Lower leg skin (tissue), 4 donors: ENCODE data around the gene ZBED4. TPM values are rescaled to one million over a fixed set of nuclear protein-coding genes. Genes with fewer than 3 reads are reported as not detected.
"Not testable (repeated sequence)": the region's sequence is repeated elsewhere in the genome, so short reads cannot be mapped to it uniquely, and the experiment has no call there.

Experiments
- DNase-seq, 2 donors: peaks; one replicate each; pipeline ENCODE4 v3.0.0-alpha.2; 2019; ENCODE audit warnings: low spot score in 2 of 2
- H3K4me3 ChIP-seq: fragments of 200-600 bp; sonication (generic); 2 replicates; pipeline ENCODE4 v1.5.1; 2017; ENCODE audit warnings: mild to moderate bottlenecking, low read depth; ENCODE audit not compliant: poor library complexity, severe bottlenecking
- CTCF ChIP-seq, 3 donors: fragments of 450-650 bp; IDR thresholded peaks; one replicate each; pipeline ENCODE4 v1.5.1; 2016; ENCODE audit warnings: antibody characterized with exemption in 3 of 3, mild to moderate bottlenecking in 3 of 3, moderate library complexity in 2 of 3
- POLR2A ChIP-seq, 2 donors: fragments of 450-650 bp; IDR thresholded peaks; one replicate each; pipeline ENCODE4 v1.6.1; 2016 to 2017; ENCODE audit warnings: antibody characterized with exemption in 2 of 2, mild to moderate bottlenecking in 1 of 2, moderate library complexity in 1 of 2
- WGBS, 2 donors: methylation state at CpG; one replicate each; pipeline ENCODE4 v1.1.5; 2018; 5-methylcytosine and 5-hydroxymethylcytosine counted together
- intact Hi-C: fragments of 100-400 bp; cut with DNase I; formaldehyde crosslinking; loops from one replicate; pipeline ENCODE4 v1.15.0; 2023; ENCODE audit warnings: low total_unique reads
- total RNA-seq, 4 donors: library from RNA; depleted of rRNA; stranded (reverse); fragments of >200 nt; gene quantifications; one replicate each; pipeline ENCODE4 v1.1.0, GENCODE V29; 2016

The ZBED4 gene
- total RNA-seq, 4 donors from 2014 or later, result 8.6 to 11.6 (median 9.6) TPM

GRCh38 chr22:49817359-49817758 lies 36.3 kb upstream of the ZBED4 start:
- H3K4me3 ChIP-seq, result no peak overlapping the region
- intact Hi-C loops, result no loop called here
- no peak for DNase-seq
- 87 to 89% methylated on average over 3 of the region's 3 CpGs for WGBS, 2 donors
- TF ChIP-seq CTCF (IDR thresholded peaks at IDR 0.05) (no peak), POLR2A (IDR thresholded peaks at IDR 0.05) (no peak)

GRCh38 chr22:49820984-49821383 lies 32.7 kb upstream of the ZBED4 start:
- intact Hi-C loops, result no loop called here
- TF ChIP-seq CTCF (IDR thresholded peaks at IDR 0.05) (no peak), POLR2A (IDR thresholded peaks at IDR 0.05) (no peak)
- no peak for DNase-seq
- 80 to 82% methylated on average over 7 of the region's 7 CpGs for WGBS, 2 donors
- no peak overlapping the region for H3K4me3 ChIP-seq

GRCh38 chr22:49821741-49822140 lies 31.9 kb upstream of the ZBED4 start:
- H3K4me3 ChIP-seq, DNase-seq, intact Hi-C loops: not testable (repeated sequence)
- WGBS, 2 donors, result 82 to 88% methylated on average over 11 of the region's 11 CpGs

GRCh38 chr22:49823289-49824045 lies 30.2 kb upstream of the ZBED4 start:
- no peak overlapping the region for H3K4me3 ChIP-seq
- intact Hi-C loops, result no loop called here
- WGBS, 2 donors, result 92 to 95% methylated on average over 45 to 51 of the region's 53 CpGs

GRCh38 chr22:49824185-49824925 lies 29.3 kb upstream of the ZBED4 start:
- DNase-seq, result no peak
- 88 to 89% methylated on average over 12 to 16 of the region's 16 CpGs for WGBS, 2 donors
- intact Hi-C loops, result no loop called here
- no peak for TF ChIP-seq CTCF (IDR thresholded peaks at IDR 0.05)
- no peak overlapping the region for H3K4me3 ChIP-seq

More at GRCh38 chr22:49823289-49824045, 30.2 kb upstream of the ZBED4 start:
- DNase-seq, result no peak
- TF ChIP-seq CTCF (IDR thresholded peaks at IDR 0.05) (no peak), POLR2A (IDR thresholded peaks at IDR 0.05) (no peak)

GRCh38 chr22:49824936-49825335 lies 28.7 kb upstream of the ZBED4 start:
- TF ChIP-seq CTCF (IDR thresholded peaks at IDR 0.05), result no peak
- TF ChIP-seq POLR2A (IDR thresholded peaks at IDR 0.05), result no peak
- intact Hi-C loops, result no loop called here
- 90 to 93% methylated on average over 12 of the region's 12 CpGs for WGBS, 2 donors
- no peak overlapping the region for H3K4me3 ChIP-seq
- DNase-seq, result no peak
